Cardiac fibroblast (primary cell): ENCODE measurements around the gene LUC7L2.
"Not testable (repeated sequence)": the region's sequence is repeated elsewhere in the genome, so short reads cannot be mapped to it uniquely, and the experiment has no call there.

Source experiments
- DNase-seq, 2 donors: peaks; one replicate each; pipeline versions ENCODE4 v3.0.0 to v3.0.0-alpha.2; 2010; ENCODE audit warnings: low read depth in 2 of 2
- H3K4me3 ChIP-seq, 2 donors: replicated peaks in 1 of 2; 1 replicate in 1 of 2; 2 replicates in 1 of 2; pipeline ENCODE4 v1.5.1; 2011; ENCODE audit warnings: low read depth in 2 of 2, low read length in 2 of 2, mild to moderate bottlenecking in 2 of 2, moderate library complexity in 1 of 2
- CTCF ChIP-seq: IDR thresholded peaks from one replicate; pipeline ENCODE4 v1.5.1; 2011; ENCODE audit warnings: low read depth, mild to moderate bottlenecking, low read length, inconsistent platforms

Gene LUC7L2

GRCh38 chr7:139426258-139427028 lies 66.7 kb downstream of the LUC7L2 start:
- no peak overlapping the region for H3K4me3 ChIP-seq
- no peak for DNase-seq
- TF ChIP-seq CTCF, result no peak

GRCh38 chr7:139427029-139427420 lies 67.3 kb downstream of the LUC7L2 start:
- TF ChIP-seq CTCF, result no peak
- DNase-seq, result no peak
- no peak overlapping the region for H3K4me3 ChIP-seq

GRCh38 chr7:139427788-139428187 lies 68.1 kb downstream of the LUC7L2 start:
- no peak overlapping the region for H3K4me3 ChIP-seq
- TF ChIP-seq CTCF, result no peak
- DNase-seq, result no peak

- H3K4me3 ChIP-seq, DNase-seq: not testable (repeated sequence)
Measured at GRCh38 chr7:139429735-139430134, 70.0 kb downstream of the LUC7L2 start.

- H3K4me3 ChIP-seq, result no peak overlapping the region
- TF ChIP-seq CTCF, result no peak
- DNase-seq, result no peak
Measured at GRCh38 chr7:139430443-139430842, 70.7 kb downstream of the LUC7L2 start.

GRCh38 chr7:139431010-139431409 lies 71.3 kb downstream of the LUC7L2 start:
- no peak overlapping the region for H3K4me3 ChIP-seq
- DNase-seq, result no peak
- TF ChIP-seq CTCF, result no peak

- no peak for DNase-seq
- TF ChIP-seq CTCF, result no peak
- no peak overlapping the region for H3K4me3 ChIP-seq
Measured at GRCh38 chr7:139431459-139431858, 71.8 kb downstream of the LUC7L2 start.
